VCaP (cell line): ENCODE measurements around the gene SELENOV.

Experiments used
- H3K27ac ChIP-seq: fragments of 450-650 bp; 2 replicates; pipeline ENCODE4 v1.5.1; 2017
- CTCF ChIP-seq: fragments of 450-650 bp; conservative IDR thresholded peaks from 2 replicates; pipeline ENCODE4 v1.5.1; 2017; ENCODE audit warnings: mild to moderate bottlenecking, moderate library complexity

SELENOV gene

DNA sequence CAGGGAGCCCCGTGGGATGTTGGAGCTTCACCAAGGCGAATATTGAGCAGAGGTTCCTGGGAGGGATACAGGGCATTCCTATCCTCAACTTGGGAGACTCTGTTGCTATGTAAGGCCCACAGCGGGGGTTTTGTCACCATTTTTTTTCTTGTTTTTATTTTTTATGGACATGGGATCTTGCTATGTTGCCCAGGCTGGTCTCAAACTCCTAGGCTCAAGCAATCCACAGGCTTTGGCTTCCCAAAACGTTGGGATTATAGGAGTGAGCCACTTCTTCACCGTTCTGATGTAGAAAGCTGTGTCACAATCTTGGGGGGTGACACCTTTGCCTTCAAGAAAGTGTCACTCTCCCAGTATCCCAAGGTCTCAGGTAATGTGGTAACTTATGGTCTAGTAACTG is 13.6 kb upstream of the SELENOV start:
- no peak for TF ChIP-seq CTCF
- no peak overlapping the region for H3K27ac ChIP-seq

DNA sequence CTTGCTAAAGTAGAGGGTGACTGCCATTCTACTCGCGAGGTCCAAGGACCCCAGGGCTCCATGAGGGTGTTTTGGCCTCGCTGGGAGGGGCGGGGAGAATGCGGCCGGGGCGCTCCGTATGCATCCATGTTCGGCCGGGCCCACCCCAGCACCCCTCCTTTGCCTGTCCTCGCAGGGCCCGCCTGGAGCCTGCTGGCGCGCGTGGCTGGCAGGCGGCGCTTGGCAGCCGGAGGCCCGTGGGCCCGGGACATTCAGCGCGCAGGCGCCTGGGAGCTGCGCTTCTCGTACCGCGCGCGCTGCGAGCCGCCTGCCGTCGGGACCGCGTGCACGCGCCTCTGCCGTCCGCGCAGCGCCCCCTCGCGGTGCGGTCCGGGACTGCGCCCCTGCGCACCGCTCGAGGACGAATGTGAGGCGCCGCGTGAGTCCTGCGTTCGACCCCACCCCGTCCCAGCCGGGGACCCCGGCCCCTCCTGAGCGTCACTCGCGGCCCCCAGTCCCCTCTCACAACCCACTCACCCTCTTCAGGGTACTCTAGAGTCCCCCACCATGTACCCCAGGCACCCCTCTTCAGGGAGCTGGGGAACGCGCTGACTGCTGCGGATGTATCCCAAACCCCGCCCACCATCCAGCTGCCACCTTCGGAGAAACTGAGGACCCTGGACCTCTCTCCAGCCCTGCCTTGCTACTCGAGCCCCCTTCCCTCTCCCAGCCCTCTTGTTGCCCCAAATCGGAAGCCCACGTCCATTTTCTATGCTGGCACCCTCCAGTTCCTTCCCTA is 12.1 kb upstream of the SELENOV start:
- TF ChIP-seq CTCF, result peak; percentile 75
- no peak overlapping the region for H3K27ac ChIP-seq

DNA sequence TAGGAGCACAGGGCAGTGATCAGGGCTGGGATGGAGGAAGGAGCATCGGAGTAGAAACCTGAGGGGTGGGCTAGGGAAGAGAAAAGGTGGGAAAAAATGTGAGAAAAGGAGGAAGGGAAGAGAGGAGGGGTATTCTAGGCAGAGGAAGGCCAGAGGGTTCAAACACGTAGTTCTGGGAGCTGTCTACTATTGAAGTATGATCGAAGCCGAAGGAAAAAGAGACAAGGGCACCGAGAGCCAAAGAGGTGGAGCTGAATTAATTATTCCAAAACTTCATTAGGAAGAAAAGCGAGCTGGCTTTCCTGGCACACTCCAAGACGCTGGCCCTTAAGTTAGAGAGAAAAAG is 8.4 kb upstream of the SELENOV start:
- H3K27ac ChIP-seq, result peak overlapping the region; percentile 72; the same call in 1 of the 2 replicates
- no peak for TF ChIP-seq CTCF

GRCh38 chr19:39506944-39507714 is 7.8 kb upstream of the SELENOV start:
- H3K27ac ChIP-seq, result peak overlapping the region; percentile 72
- no peak for TF ChIP-seq CTCF

DNA sequence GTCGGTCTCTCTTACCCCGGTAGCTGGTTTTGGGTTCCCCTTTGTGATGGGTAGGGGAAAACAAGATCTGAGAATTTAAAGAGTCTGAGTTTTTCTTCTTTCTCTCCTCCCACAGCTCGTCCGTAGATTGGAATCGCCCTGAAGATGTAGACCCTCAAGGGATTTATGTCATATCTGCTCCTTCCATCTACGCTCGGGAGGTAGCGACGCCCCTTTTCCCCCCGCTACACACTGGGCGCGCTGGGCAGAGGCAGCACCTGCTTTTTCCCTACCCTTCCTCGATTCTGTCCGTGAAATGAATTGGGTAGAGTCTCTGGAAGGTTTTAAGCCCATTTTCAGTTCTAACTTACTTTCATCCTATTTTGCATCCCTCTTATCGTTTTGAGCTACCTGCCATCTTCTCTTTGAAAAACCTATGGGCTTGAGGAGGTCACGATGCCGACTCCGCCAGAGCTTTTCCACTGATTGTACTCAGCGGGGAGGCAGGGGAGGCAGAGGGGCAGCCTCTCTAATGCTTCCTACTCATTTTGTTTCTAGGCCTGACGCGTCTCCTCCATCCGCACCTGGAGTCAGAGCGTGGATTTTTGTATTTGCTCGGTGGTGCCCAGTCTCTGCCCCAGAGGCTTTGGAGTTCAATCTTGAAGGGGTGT is 7.1 kb upstream of the SELENOV start:
- H3K27ac ChIP-seq, result peak overlapping the region; percentile 72
- no peak for TF ChIP-seq CTCF

DNA sequence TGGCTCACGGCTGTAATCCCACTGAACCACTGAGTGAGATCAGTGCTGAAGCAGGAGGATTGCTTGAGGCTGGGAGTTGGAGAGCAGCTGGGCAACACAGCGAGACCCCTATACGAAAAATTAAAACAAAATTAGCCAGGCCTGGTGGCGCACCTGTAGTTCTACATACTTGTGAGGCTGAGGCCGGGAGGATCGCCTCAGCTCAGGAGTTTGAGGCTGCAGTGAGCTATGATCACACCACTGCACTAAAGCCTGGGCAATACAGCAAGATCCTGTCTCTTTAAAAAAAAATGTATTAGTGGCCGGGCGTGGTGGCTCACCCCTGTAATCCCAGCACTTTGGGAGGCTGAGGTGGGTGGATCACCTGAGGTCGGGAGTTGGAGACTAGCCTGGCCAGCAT is 6.3 kb upstream of the SELENOV start:
- no peak overlapping the region for H3K27ac ChIP-seq
- no peak for TF ChIP-seq CTCF

GRCh38 chr19:39509233-39509632 is 5.7 kb upstream of the SELENOV start:
- TF ChIP-seq CTCF, result no peak
- no peak overlapping the region for H3K27ac ChIP-seq
